IMR-90 (cell line): ENCODE data around the gene CYCS. TPM values are rescaled to one million over a fixed set of nuclear protein-coding genes. Genes with fewer than 3 reads are reported as not detected.
A peak's percentile ranks its signal among the peaks of the same experiment; 100 is the strongest.

ENCODE experiments used
- ATAC-seq: fragments of 200-7000 bp; cut with Tn5 transposase; 2 replicates; pipeline ENCODE4 v1.9.1; 2020; ENCODE audit warnings: low read depth, mild to moderate bottlenecking, moderate library complexity
- BruUV-seq: library from RNA; stranded (reverse); fragments of 400-500 nt; replicated peaks from 2 replicates; lab custom pipeline; 2021; lab: Mats Ljungman, UMichigan
- CTCF ChIA-PET: fragments of 300-600 bp; formaldehyde crosslinking; extraction: SDS; loops from one replicate; lab custom pipeline; 2021; ENCODE audit warnings: antibody characterized with exemption; lab: Yijun Ruan, JAX
- POLR2A ChIA-PET: fragments of 300-600 bp; sonication (Branson Sonifier 250); formaldehyde crosslinking; loops from one replicate; lab custom pipeline; 2022; ENCODE audit warnings: antibody characterized with exemption; ENCODE audit not compliant: unreplicated experiment; lab: Charles Lee
- DNase-seq: peaks from one replicate; pipeline ENCODE4 v3.0.0; 2013
- H2AFZ ChIP-seq: replicated peaks from 2 replicates; pipeline ENCODE3; 2013; ENCODE audit warnings: low read length, mild to moderate bottlenecking; ENCODE audit not compliant: poor library complexity
- H2AK5ac ChIP-seq: 2 replicates; pipeline ENCODE4 v1.6.1; 2013; ENCODE audit warnings: low read depth, low read length, inconsistent platforms
- H2AK9ac ChIP-seq: replicated peaks from 2 replicates; pipeline ENCODE3; 2013; ENCODE audit warnings: mild to moderate bottlenecking, low read depth, low read length, moderate library complexity; ENCODE audit not compliant: poor library complexity
- H2BK120ac ChIP-seq: 2 replicates; pipeline ENCODE4 v1.6.1; 2013; ENCODE audit warnings: low read depth, low read length, inconsistent platforms
- H2BK15ac ChIP-seq: 3 replicates; pipeline ENCODE4 v1.6.1; 2013; ENCODE audit warnings: low read depth, low read length, inconsistent platforms
- H2BK20ac ChIP-seq: 2 replicates; pipeline ENCODE4 v1.6.1; 2013; ENCODE audit warnings: low read depth, mild to moderate bottlenecking, inconsistent platforms, low read length, moderate library complexity
- H2BK5ac ChIP-seq: 2 replicates; pipeline ENCODE4 v1.6.1; 2013; ENCODE audit warnings: mild to moderate bottlenecking, low read depth, low read length, inconsistent platforms; ENCODE audit not compliant: poor library complexity, severe bottlenecking
- H3K14ac ChIP-seq: replicated peaks from 2 replicates; pipeline ENCODE4 v1.6.1; 2013; ENCODE audit warnings: low read depth, low read length, inconsistent platforms
- H3K18ac ChIP-seq: 2 replicates; pipeline ENCODE4 v1.6.1; 2013; ENCODE audit warnings: low read depth, low read length, control low read depth
- H3K23ac ChIP-seq: 2 replicates; pipeline ENCODE4 v1.6.1; 2013; ENCODE audit warnings: low read depth, low read length, inconsistent platforms
- H3K27ac ChIP-seq: 2 replicates; pipeline ENCODE4 v1.5.1; 2013; ENCODE audit warnings: mild to moderate bottlenecking, control low read depth, low read length; ENCODE audit not compliant: insufficient read depth
- H3K27me3 ChIP-seq: 2 replicates; pipeline ENCODE4 v1.6.1; 2013; ENCODE audit warnings: low read length; ENCODE audit not compliant: control insufficient read depth, insufficient read depth
- H3K36me3 ChIP-seq: 2 replicates; pipeline ENCODE4 v1.6.1; 2013; ENCODE audit warnings: low read length, mixed read lengths; ENCODE audit not compliant: control insufficient read depth, insufficient read depth
- H3K4ac ChIP-seq: 2 replicates; pipeline ENCODE4 v1.6.1; 2013; ENCODE audit warnings: low read depth, low read length, inconsistent platforms
- H3K4me1 ChIP-seq: 2 replicates; pipeline ENCODE4 v1.6.1; 2013; ENCODE audit warnings: low read length, mixed read lengths; ENCODE audit not compliant: control insufficient read depth, insufficient read depth
- H3K4me2 ChIP-seq: 2 replicates; pipeline ENCODE4 v1.6.1; 2013; ENCODE audit warnings: low read depth, mild to moderate bottlenecking, control low read depth, low read length, moderate library complexity
- H3K4me3 ChIP-seq: 2 replicates; pipeline ENCODE4 v1.5.1; 2013; ENCODE audit warnings: low read depth, mild to moderate bottlenecking, control low read depth, low read length, moderate library complexity; ENCODE audit not compliant: insufficient read depth
- H3K56ac ChIP-seq: 2 replicates; pipeline ENCODE4 v1.6.1; 2013; ENCODE audit warnings: low read length, inconsistent platforms; ENCODE audit not compliant: insufficient read depth; ENCODE audit errors: extremely low read depth
- H3K79me1 ChIP-seq, 2 experiments: 2 replicates each; pipeline ENCODE4 v1.6.1; 2013; ENCODE audit warnings: low read length in 2 of 2, inconsistent platforms in 1 of 2, low read depth in 1 of 2
- H3K9ac ChIP-seq: 2 replicates; pipeline ENCODE4 v1.6.1; 2013; ENCODE audit warnings: low read depth, low read length, control low read depth
- H3K9me1 ChIP-seq: 2 replicates; pipeline ENCODE4 v1.6.1; 2013; ENCODE audit warnings: low read length, inconsistent platforms; ENCODE audit not compliant: insufficient read depth
- H3K9me3 ChIP-seq: 2 replicates; pipeline ENCODE4 v1.6.1; 2013; ENCODE audit warnings: low read length; ENCODE audit not compliant: control insufficient read depth, insufficient read depth
- H4K20me1 ChIP-seq: 2 replicates; pipeline ENCODE4 v1.6.1; 2013; ENCODE audit warnings: low read length, inconsistent platforms; ENCODE audit not compliant: insufficient read depth
- H4K5ac ChIP-seq: 2 replicates; pipeline ENCODE4 v1.6.1; 2013; ENCODE audit warnings: mild to moderate bottlenecking, low read depth, low read length, control low read depth
- H4K8ac ChIP-seq, 2 experiments: 2 replicates each; pipeline ENCODE4 v1.6.1; 2013; ENCODE audit warnings: low read depth in 2 of 2, low read length in 2 of 2, control low read depth in 1 of 2, inconsistent platforms in 1 of 2
- H4K91ac ChIP-seq: 2 replicates; pipeline ENCODE4 v1.6.1; 2013; ENCODE audit warnings: low read depth, low read length, inconsistent platforms; ENCODE audit not compliant: insufficient read depth
- BHLHE40 ChIP-seq: fragments of 150-350 bp; IDR thresholded peaks from 2 replicates; pipeline ENCODE4 v1.6.1; 2016; ENCODE audit warnings: mild to moderate bottlenecking, low read depth, low read length
- CEBPB ChIP-seq: IDR thresholded peaks from 2 replicates; pipeline ENCODE4 v1.6.1; 2012; ENCODE audit warnings: low read depth, low read length, improper control_type of control experiment
- CHD1 ChIP-seq: IDR thresholded peaks from 2 replicates; pipeline ENCODE4 v1.6.1; 2012; ENCODE audit warnings: low read depth, low read length, improper control_type of control experiment
- FOS ChIP-seq: fragments of 150-350 bp; IDR thresholded peaks from 2 replicates; pipeline ENCODE4 v1.6.1; 2016; ENCODE audit warnings: low read depth, low read length
- MAFK ChIP-seq: IDR thresholded peaks from 2 replicates; pipeline ENCODE4 v1.6.1; 2012; ENCODE audit warnings: low read depth, low read length, improper control_type of control experiment
- MAZ ChIP-seq: IDR thresholded peaks from 2 replicates; pipeline ENCODE4 v1.6.1; 2012; ENCODE audit warnings: low read depth, mild to moderate bottlenecking, low read length, improper control_type of control experiment, moderate library complexity, borderline replicate concordance
- MXI1 ChIP-seq: IDR thresholded peaks from 2 replicates; pipeline ENCODE4 v1.6.1; 2012; ENCODE audit warnings: low read depth, mild to moderate bottlenecking, low read length, moderate library complexity, borderline replicate concordance
- POLR2A ChIP-seq: IDR thresholded peaks from 2 replicates; pipeline ENCODE4 v1.6.1; 2012; ENCODE audit warnings: mild to moderate bottlenecking, low read depth, low read length
- RAD21 ChIP-seq: IDR thresholded peaks from 2 replicates; pipeline ENCODE4 v1.6.1; 2012; ENCODE audit warnings: low read length, improper control_type of control experiment
- RCOR1 ChIP-seq: IDR thresholded peaks from 2 replicates; pipeline ENCODE4 v1.6.1; 2012; ENCODE audit warnings: mild to moderate bottlenecking, low read length, improper control_type of control experiment; ENCODE audit not compliant: insufficient replicate concordance
- SMC3 ChIP-seq: fragments of 150-350 bp; IDR thresholded peaks from 2 replicates; pipeline ENCODE4 v1.6.1; 2016; ENCODE audit warnings: low read depth, mild to moderate bottlenecking, antibody characterized with exemption, low read length, moderate library complexity
- USF2 ChIP-seq: fragments of 150-350 bp; IDR thresholded peaks from 2 replicates; pipeline ENCODE4 v1.6.1; 2017; ENCODE audit warnings: mild to moderate bottlenecking, antibody characterized with exemption, low read length, low read depth
- WGBS, 2 experiments: methylation state at CpG; one replicate each; pipeline versions ENCODE4 v1.1.5 to v1.1.7; 2013; ENCODE audit warnings: missing lambda C conversion rate in 2 of 2; ENCODE audit not compliant: insufficient read length in 1 of 2; ENCODE audit errors: extremely low coverage in 2 of 2; 5-methylcytosine and 5-hydroxymethylcytosine counted together
- dilution Hi-C: fragments of 300-500 bp; cut with HindIII; formaldehyde crosslinking; loops from one replicate; pipeline ENCODE4 v1.14.3; 2018; ENCODE audit warnings: low sequenced_read_pairs; ENCODE audit not compliant: unreplicated experiment
- in situ Hi-C: fragments of 300-500 bp; cut with MboI; formaldehyde crosslinking; loops from 3 replicates; pipeline ENCODE4 v1.14.3; 2019; ENCODE audit warnings: low sequenced_read_pairs, inconsistent platforms, mixed read lengths
- intact Hi-C: fragments of 100-400 bp; cut with micrococcal nuclease; formaldehyde crosslinking; loops from 2 replicates; pipeline ENCODE4 v1.10.0; 2022
- polyA plus RNA-seq, 3 experiments: library from polyadenylated mRNA; depleted of rRNA; stranded (reverse); fragments of >200 nt; gene quantifications; 2 replicates each; pipeline ENCODE4 v1.2.3, GENCODE V29; 2012; ENCODE audit warnings: low replicate concordance in 1 of 3
- total RNA-seq: library from RNA; depleted of rRNA; stranded (reverse); fragments of >200 nt; gene quantifications from 2 replicates; pipeline ENCODE4 v1.2.3, GENCODE V29; 2012
- TF ChIP-seq, protein P1 (sequence below): conservative IDR thresholded peaks from 2 replicates; pipeline ENCODE4 v1.5.1; 2012; ENCODE audit warnings: mild to moderate bottlenecking, low read depth, low read length, improper control_type of control experiment
- TF ChIP-seq, protein P2 (sequence below): fragments of 150-350 bp; IDR thresholded peaks from 2 replicates; pipeline ENCODE4 v1.6.1; 2016; ENCODE audit warnings: low read depth, mild to moderate bottlenecking, low read length, moderate library complexity, borderline replicate concordance

The CYCS gene
- total and polyA plus RNA-seq, 2 of the 4 experiments (the other 2 are of a cell fraction), result 22.9 to 59.0 TPM

DNA sequence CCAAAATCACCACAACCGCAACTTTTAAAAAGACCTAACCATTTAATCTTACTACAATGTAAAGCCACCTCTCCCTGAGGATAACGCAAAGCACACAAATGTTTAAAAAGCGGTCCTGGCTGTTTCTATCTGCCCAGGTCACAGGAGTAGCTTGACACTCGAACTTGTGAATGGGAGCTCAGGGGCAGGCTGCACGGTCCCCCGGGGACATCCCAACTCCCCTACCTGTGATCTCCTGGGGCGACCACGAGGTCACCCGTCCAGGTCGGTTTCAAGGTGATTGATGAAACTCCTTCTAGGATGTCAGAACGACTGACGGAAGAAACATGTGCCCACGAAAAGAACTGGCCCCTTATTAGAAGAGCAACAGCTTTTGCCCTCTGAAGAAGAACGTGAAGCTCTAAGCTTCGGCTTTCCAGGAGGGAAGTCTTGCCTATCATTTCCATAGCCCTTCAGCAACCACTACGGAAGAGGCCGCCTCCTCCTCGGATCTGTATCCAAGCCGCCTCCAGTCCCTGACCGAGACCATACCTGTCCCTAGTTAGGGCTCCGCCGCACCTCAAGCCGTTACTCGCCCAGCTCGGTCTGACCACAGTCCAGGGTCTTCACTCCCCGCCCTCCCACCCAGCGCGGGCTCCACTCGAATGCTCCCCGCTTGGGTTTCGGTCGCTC lies 459 bp downstream of the CYCS start:
- ATAC-seq (peak; percentile 11), DNase-seq (no peak)
- dilution Hi-C loops (no loop called here), intact Hi-C loops (no loop called here), in situ Hi-C loops (loop anchor here (25.0 kb wide), 1 partner anchor 1587 kb away; the partner anchor contains the start of gene TRA2A)
- Histone ChIP-seq H2BK120ac (0 out of 2 replicates have a peak overlapping the region, but pooled peaks have one; percentile 13), H3K23ac (peak overlapping the region; percentile 90), H3K9me3 (no peaks in the 10 kb centered on the region), H2BK15ac (no peak overlapping the region), H3K9me1 (peaks cover 3% of the 10 kb centered on the region), H3K27me3 (no peaks in the 10 kb centered on the region), H3K4ac (peak overlapping the region; percentile 84), H3K18ac (no peak overlapping the region), H4K91ac (peak overlapping the region; percentile 46), H3K79me1 (peaks cover 8 to 29% of the 10 kb centered on the region in 2 experiments; a peak in 2 of 4 replicates), H4K20me1 (peaks cover 7% of the 10 kb centered on the region), H2AK9ac (peak overlapping the region; percentile 92), H4K5ac (peak overlapping the region; percentile 20; the same call in 1 of the 2 replicates), H3K56ac (peak overlapping the region; percentile 74), H3K14ac (peak overlapping the region; percentile 90), H3K4me3 (peak overlapping the region; percentile 56), H4K8ac (peak overlapping the region; percentile 19 to 72; a peak in 3 of 4 replicates), H3K4me1 (no peaks in the 10 kb centered on the region), H3K36me3 (peaks cover 4% of the 10 kb centered on the region; the same call in 1 of the 2 replicates), H2AK5ac (peak overlapping the region; percentile 66), H2BK20ac (no peak overlapping the region), H3K27ac (peak overlapping the region; percentile 62), H3K4me2 (peak overlapping the region; percentile 76), H3K9ac (peak overlapping the region; percentile 87), H2BK5ac (peak overlapping the region; percentile 47), H2AFZ (peak overlapping the region; percentile 97)
- CTCF ChIA-PET, result interaction anchor here (0.6 kb wide), 1 partner anchor 29 kb away, joined by 3 read pairs; no protein-coding TSS in a partner anchor
- WGBS, 2 experiments, result 0% methylated on average over 10 of the region's 32 CpGs; no CpG with 5 or more reads in 1 of the 2 experiments
- POLR2A ChIA-PET, result no interaction called here
- TF ChIP-seq CHD1 (no peak), USF2 (no peak), RAD21 (no peak), MXI1 (no peak), MAZ (no peak), BHLHE40 (no peak), CEBPB (no peak), POLR2A (no peak), FOS (no peak), RCOR1 (no peak), MAFK (no peak), SMC3 (no peak)
- TF ChIP-seq, protein P1, sequence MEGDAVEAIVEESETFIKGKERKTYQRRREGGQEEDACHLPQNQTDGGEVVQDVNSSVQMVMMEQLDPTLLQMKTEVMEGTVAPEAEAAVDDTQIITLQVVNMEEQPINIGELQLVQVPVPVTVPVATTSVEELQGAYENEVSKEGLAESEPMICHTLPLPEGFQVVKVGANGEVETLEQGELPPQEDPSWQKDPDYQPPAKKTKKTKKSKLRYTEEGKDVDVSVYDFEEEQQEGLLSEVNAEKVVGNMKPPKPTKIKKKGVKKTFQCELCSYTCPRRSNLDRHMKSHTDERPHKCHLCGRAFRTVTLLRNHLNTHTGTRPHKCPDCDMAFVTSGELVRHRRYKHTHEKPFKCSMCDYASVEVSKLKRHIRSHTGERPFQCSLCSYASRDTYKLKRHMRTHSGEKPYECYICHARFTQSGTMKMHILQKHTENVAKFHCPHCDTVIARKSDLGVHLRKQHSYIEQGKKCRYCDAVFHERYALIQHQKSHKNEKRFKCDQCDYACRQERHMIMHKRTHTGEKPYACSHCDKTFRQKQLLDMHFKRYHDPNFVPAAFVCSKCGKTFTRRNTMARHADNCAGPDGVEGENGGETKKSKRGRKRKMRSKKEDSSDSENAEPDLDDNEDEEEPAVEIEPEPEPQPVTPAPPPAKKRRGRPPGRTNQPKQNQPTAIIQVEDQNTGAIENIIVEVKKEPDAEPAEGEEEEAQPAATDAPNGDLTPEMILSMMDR, result no peak
- TF ChIP-seq, protein P2, sequence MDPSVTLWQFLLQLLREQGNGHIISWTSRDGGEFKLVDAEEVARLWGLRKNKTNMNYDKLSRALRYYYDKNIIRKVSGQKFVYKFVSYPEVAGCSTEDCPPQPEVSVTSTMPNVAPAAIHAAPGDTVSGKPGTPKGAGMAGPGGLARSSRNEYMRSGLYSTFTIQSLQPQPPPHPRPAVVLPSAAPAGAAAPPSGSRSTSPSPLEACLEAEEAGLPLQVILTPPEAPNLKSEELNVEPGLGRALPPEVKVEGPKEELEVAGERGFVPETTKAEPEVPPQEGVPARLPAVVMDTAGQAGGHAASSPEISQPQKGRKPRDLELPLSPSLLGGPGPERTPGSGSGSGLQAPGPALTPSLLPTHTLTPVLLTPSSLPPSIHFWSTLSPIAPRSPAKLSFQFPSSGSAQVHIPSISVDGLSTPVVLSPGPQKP, result no peak
- no TSS peak for BruUV-seq
